HG02798 (cell line): ENCODE results near the gene AUTS2.

Experiments used
- ATAC-seq: cut with Tn5 transposase; IDR thresholded peaks from one replicate; pipeline ENCODE4 v1.9.1; 2021; ENCODE audit warnings: mild to moderate bottlenecking; ENCODE audit not compliant: unreplicated experiment, poor library complexity

Gene AUTS2

GRCh38 chr7:70072220-70072619 is 473.9 kb downstream of the AUTS2 start:
- ATAC-seq = no peak

- no peak for ATAC-seq
These were observed 478.1 kb downstream of the AUTS2 start for GRCh38 chr7:70076325-70076724.

- no peak for ATAC-seq
These were observed 483.9 kb downstream of the AUTS2 start for GRCh38 chr7:70082099-70082611.

GRCh38 chr7:70091362-70091761 is 493.1 kb downstream of the AUTS2 start:
- ATAC-seq = no peak

GRCh38 chr7:70092314-70093204 is 494.3 kb downstream of the AUTS2 start:
- ATAC-seq = no peak

GRCh38 chr7:70093205-70093904 is 495.1 kb downstream of the AUTS2 start:
- no peak for ATAC-seq

- no peak for ATAC-seq
These were observed 496.6 kb downstream of the AUTS2 start for GRCh38 chr7:70094831-70095230.

GRCh38 chr7:70097645-70098044 is 499.4 kb downstream of the AUTS2 start:
- ATAC-seq = no peak

- ATAC-seq = no peak
These were observed 499.9 kb downstream of the AUTS2 start for GRCh38 chr7:70098133-70098561.

GRCh38 chr7:70098905-70099672 is 500.8 kb downstream of the AUTS2 start:
- ATAC-seq = no peak

- no peak for ATAC-seq
These were observed 506.0 kb downstream of the AUTS2 start for GRCh38 chr7:70104243-70104642.

GRCh38 chr7:70113078-70113477 is 514.8 kb downstream of the AUTS2 start:
- ATAC-seq = no peak

- ATAC-seq = no peak
These were observed 515.3 kb downstream of the AUTS2 start for GRCh38 chr7:70113536-70113935.

GRCh38 chr7:70114806-70115205 is 516.5 kb downstream of the AUTS2 start:
- ATAC-seq = no peak

- no peak for ATAC-seq
These were observed 518.0 kb downstream of the AUTS2 start for GRCh38 chr7:70116244-70116643.

- ATAC-seq = no peak
These were observed 518.6 kb downstream of the AUTS2 start for GRCh38 chr7:70116867-70117266.

GRCh38 chr7:70120851-70121250 is 522.6 kb downstream of the AUTS2 start:
- no peak for ATAC-seq

- no peak for ATAC-seq
These were observed 533.5 kb downstream of the AUTS2 start for GRCh38 chr7:70131817-70132216.

- ATAC-seq = no peak
These were observed 534.1 kb downstream of the AUTS2 start for GRCh38 chr7:70132226-70132851.
